Central memory CD4-positive, alpha-beta T cell (primary cell): ENCODE results near the gene PLTP.
"Not testable (repeated sequence)": the region's sequence is repeated elsewhere in the genome, so short reads cannot be mapped to it uniquely, and the experiment has no call there.

Experiments used
- DNase-seq: peaks from one replicate; pipeline ENCODE4 v3.0.0; 2022

Gene PLTP

DNA sequence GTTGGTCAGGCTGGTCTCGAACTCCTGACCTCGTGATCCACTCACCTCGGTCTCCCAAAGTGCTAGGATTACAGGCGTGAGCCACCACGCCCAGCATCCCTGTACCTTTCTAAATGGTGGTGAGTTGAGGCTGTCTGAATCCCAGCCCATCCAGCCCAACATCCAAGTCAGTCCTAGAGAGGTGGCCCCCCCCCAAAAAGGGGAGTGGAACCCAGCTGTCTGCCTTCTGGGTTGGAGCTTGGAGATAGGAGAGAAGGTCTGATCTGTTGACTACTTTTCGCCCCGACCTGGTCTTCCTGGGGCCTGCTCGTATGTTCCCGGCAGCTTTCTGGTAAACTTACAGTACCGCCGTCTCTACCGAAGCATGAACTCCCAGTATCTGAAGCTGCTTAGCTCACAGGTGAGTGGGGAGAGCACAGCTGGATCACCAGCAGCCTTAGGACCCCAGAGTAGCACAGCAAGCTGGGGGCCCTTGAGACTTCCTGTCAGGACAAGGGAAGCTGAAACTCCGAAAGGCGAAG is 15.3 kb downstream of the PLTP start:
- DNase-seq = no peak

DNA sequence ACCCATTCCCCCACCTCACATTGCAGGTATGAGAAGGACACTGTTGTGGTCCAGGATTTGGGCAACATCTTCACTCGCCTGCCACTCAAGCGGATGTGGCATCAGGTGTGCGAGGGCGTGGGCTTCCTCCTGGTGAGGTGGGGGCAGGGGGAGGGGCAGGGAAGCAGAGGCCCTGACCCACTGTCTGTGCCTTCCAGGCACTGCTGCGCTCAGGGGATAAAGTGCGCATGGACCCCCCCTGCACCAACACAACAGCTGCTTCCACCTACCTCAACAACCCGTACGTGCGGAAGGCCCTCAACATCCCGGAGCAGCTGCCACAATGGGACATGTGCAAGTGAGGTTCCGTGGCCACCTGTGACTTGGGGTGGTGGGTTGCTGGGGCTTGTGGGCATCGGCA is 17.2 kb downstream of the PLTP start:
- no peak for DNase-seq

DNA sequence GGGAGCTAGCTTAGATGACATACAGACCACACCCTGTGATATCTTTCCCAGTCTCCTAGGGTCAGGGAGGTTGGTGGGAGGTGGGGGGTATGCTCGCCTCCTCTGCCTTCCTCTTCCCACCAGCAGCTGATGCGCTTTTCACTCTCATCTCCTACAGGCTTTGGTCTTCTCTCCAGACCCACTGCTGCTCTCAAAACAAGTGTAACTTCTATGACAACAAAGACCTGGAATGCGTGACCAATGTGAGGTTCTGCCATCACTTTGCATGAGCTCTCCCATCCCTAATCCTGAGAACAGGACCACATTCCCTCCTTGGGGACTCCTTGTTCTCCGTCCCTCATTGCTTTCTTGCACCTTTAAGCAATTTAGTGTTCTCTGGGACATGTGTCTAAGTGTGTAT is 18.1 kb downstream of the PLTP start:
- no peak for DNase-seq

DNA sequence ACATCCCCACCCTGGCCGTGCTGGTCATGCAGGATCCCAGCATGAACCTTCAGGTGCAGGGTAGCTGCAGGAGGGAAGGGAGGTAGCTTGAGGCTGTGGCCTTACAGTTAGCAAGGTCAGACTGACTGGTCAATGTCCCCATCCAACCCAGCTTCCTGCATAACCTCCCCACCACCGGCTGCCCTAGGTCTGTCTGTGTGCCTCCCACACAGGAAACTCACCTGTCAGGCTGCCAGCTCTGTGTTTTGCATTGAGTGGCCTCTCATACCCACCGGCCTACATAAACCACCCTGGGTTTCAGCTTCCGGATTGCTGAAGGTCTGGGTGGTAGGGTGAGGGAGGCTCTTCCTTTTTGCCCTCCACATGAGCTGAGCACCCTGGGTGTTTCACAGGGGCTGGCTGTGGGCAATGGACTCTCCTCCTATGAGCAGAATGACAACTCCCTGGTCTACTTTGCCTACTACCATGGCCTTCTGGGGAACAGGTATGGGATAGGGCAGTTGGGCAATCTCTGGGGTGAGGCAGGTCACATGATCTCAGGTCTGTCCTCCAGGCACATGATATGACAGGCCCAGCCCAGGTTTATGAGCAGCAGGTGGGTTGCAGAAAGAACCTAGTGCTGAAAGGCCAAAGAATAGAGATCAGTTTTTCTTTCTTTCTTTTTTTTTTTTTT is 19.0 kb downstream of the PLTP start:
- DNase-seq = no peak

DNA sequence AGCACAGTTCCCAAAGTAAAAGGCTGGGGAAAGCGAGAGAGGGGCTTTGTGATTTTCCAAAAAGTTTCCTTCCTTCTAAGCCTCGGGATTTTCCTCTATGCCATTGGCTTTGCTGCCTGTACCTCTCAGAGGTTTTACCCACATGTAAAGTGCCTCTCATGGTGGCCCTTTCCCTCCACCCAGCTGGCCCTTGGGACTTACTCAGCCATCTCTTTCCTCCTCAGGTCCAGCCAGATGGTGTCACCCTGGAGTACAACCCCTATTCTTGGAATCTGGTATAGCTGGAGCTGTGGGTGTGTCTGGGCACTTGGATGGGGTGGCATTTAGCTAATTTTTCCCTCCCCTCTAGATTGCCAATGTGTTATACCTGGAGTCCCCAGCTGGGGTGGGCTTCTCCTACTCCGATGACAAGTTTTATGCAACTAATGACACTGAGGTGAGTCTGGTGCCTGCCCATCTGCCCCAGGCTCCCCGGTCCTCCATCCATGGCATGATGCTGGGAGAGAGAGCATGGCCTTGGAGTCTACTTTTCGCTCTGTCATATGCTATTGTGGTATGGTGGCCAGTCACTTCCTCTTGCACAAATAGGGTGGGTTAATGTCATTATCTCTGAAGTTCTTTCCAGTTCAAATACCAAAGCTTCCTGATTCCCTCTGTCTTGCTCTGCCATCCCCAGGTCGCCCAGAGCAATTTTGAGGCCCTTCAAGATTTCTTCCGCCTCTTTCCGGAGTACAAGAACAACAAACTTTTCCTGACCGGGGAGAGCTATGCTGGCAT is 19.7 kb downstream of the PLTP start:
- DNase-seq = no peak

DNA sequence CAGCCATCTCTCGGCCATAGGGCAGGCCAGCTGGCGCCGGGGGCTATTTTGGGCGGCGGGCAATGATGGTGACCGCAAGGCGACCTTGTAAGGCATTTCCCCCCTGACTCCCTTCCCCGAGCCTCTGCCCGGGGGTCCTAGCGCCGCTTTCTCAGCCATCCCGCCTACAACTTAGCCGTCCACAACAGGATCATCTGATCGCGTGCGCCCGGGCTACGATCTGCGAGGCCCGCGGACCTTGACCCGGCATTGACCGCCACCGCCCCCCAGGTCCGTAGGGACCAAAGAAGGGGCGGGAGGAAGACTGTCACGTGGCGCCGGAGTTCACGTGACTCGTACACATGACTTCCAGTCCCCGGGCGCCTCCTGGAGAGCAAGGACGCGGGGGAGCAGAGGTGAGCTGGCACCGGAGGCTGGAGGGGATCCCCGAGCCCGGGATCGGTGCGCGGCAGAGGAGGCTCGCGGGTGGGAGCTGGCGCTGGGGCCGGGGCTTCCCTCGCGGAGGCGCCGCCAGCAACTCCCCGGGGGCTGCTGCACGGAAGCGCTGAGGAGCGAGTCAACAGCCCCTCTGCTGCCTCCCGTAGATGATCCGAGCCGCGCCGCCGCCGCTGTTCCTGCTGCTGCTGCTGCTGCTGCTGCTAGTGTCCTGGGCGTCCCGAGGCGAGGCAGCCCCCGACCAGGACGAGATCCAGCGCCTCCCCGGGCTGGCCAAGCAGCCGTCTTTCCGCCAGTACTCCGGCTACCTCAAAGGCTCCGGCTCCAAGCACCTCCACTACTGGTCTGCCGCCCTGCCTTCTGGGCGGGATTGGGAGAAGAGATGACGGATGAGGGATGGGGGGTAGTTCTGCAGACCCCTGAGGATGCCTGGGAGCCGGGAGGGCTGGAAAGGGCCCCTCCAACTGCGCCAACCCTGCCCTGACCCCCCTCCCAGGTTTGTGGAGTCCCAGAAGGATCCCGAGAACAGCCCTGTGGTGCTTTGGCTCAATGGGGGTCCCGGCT is 20.7 kb downstream of the PLTP start, which contains the start of the genes CTSA and NEURL2:
Gene CTSA, plus strand, starts transcription at position 351 of the 999 bp plus-strand sequence. Its CDS starts 234 bp downstream, at position 585.
Gene NEURL2, minus strand, starts transcription at position 224 of the 999 bp plus-strand sequence. Its CDS starts 217 bp downstream, at position 7.
- DNase-seq = peak; percentile 81

DNA sequence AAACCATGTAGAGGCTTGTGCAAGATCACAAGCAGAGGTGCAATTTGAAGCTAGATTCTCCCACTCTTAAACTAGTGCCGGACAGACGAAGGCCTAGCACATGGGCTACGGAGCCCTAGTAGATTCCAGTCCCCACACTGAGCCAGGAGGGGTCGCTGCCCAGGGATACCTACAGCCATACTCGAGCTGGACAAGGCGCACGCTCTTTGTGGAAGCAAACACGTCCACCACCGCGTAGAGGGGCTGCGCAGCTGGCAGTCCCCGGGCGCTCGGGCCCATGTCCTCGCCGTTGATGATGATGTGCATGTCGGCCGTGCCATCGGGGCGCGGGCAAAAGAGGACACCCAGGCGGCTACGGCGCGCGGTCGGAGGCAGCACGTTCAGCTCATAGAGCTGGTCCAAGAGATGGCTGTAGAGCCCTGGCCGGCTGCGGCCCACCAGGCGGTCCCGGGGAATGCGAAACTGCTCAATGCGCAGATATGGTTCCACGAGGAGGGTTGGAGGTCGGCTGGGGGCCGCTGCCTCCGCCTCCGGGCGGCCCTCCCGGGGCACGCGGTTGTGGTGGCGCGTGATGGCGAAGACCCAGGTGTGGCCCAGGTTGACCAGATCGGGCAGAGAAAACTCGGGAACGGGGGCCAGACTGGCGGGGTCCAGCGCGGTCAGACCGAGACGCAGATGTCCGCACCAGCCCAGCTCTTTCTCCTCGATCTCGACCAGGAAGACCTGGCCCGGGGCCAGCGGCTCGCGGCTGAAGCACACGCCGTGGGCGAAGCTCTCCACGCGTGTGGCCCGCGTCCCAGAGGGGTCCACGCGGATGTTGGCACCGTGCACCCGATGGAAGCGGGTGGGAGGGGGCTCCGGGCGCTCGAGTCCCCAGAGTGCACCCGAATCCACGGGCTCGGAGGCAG is 21.6 kb downstream of the PLTP start:
- DNase-seq = peak; percentile 24

DNA sequence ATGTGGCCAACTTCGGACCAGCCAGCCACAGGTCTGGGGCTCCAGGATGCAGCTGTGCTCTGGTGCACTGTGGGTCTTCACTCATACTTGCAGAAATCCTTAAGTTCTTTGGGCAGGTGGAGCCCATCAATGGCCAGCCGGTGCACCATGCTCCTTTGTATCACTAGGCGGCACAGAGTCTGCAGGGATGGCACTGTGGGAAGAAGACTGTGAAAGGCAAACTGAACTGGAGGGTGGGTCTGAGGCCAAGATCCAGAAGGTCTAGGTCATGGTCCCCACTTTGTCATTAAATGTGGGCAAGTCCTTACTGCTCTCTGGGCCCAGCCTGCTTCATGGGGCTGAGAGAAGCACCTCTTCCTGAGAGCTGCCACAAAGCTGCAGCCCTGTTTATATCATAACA is 23.3 kb downstream of the PLTP start:
- no peak for DNase-seq

DNA sequence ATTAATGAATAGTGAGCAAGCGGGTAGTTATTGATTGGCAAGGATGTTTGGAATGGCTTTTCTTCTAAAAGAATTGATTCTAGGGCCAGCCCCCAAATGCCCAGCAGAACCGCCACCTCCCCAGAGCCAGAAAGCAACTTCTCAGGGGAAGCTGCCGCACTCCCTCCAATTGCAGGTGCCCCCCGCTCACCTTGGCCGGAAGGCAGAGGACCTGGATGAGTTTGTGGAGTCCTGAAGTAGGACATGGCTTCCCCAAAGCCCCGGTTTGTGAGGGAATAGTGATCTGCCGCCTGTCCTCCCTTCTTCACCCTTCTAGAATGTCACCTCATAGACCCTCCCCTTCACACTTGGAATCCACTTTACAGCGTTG is 24.6 kb downstream of the PLTP start, which contains the start of gene SPATA25:
Gene SPATA25, minus strand, starts transcription at position 277 of the 370 bp plus-strand sequence. Its CDS starts 32 bp downstream, at position 245.
- DNase-seq = no peak

DNA sequence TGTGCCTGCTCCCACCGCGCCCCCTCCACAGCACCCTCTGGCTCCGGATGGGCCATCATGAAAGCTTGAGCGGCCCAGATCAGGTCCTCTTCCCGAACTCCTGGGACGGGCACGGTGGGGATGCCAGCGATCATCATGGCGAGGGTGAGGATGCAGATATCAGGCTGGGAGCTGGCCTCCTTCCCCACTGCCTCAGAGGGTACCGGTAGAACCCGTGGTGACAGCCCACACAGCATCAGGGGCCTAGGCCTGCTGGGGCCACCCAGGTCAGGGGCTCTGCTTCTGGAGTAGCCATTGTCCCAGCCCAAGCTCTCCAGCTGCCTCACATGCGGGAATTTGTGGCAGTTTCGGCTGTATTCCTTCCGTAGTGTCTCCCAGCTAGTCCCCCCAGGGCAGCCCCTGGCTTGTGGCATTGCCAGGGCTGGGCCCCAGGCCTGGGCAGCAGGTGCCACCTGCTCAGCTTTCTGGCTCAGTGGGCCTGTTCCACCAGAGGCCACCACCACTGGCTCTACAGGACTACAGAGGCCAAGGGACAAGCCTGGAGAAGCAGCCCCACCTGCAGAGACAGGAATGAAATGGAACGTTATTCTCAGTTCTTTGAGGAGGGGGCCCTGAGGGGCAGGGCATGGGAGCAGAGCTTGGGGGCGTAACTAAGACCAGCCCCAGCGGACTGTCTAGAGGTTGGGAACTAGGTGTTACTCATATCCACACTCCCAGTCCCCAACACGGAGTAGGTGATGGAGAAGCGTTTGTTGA is 25.2 kb downstream of the PLTP start:
- DNase-seq = no peak

DNA sequence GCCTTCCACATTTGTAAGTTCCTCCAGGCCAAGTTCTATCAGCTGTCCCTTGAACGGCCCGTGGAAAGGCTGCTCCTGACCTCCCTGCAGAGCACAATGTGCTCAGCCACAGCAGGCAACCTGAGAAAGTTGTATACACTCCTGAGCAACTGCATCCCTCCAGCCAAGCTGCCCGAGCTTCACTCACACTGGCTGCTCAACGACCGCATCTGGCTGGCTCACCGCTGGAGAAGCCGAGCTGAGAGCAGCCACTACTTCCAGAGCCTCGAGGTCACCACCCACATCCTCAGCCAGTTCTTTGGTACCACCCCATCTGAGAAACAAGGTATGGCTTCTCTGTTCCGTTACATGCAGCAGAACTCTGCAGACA is 28.9 kb downstream of the PLTP start:
- no peak for DNase-seq

DNA sequence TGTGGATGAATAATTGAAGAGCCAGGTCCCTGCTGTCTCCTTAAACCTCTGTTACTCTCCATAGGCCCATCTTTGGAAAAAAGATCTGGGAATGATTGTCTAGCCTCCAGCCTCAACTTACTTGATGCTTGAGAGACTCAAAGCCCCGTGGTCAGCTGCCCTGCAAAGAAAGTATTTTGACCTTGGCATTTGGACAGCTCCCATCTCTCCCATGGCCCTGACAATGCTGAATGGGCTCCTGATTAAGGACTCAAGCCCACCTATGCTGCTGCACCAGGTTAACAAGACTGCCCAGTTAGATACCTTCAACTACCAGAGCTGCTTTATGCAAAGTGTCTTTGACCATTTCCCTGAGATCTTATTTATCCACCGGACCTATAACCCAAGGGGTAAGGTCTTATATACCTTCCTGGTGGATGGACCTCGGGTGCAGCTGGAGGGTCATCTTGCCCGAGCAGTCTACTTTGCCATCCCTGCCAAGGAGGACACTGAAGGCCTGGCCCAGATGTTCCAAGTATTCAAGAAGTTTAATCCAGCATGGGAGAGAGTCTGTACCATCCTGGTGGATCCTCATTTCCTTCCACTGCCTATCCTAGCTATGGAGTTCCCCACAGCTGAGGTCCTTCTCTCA is 29.4 kb downstream of the PLTP start:
- DNase-seq = no peak

DNA sequence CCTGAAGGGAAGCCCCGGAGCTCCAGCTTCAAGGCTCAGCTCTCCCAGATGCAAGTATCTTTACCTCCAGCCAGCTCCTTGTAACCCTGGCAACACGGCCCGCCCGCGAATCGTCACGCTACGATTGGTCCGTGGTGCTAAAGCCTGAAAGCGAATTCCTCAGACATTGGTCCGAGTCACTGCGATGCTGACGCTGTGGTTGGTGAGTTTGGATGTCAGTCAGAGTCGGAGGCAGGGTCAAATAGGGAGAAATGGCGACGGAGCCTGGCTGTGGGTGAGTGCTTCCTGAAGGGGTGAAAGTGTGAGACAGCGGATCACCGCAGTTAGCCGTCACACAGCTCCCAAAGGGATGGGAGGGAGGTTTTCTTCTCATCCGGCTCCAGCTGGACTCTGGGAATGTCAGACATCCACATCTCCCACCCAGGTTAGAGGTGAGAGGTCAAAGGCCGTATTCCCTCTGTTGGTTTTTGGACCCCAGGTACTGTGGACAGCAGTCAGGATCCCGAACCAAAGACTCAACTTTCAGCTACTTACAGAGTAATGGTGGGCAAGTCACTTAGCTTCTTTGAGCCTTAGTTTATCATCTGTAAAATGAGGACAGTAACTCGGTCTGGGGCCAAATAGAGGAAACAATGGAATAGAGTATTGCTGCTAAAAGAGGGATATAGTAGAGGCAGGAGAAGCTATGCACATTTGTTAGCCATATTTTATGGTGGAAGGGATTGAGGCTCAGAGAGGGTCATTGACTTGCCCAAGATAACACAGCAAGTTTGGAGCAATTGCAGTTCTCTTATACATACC is 30.8 kb downstream of the PLTP start, which contains the start of gene ZSWIM1:
Gene ZSWIM1, plus strand, starts transcription at position 240 of the 801 bp plus-strand sequence. CDS start 1,366 bp downstream, outside the sequence.
- peak; percentile 98 for DNase-seq

DNA sequence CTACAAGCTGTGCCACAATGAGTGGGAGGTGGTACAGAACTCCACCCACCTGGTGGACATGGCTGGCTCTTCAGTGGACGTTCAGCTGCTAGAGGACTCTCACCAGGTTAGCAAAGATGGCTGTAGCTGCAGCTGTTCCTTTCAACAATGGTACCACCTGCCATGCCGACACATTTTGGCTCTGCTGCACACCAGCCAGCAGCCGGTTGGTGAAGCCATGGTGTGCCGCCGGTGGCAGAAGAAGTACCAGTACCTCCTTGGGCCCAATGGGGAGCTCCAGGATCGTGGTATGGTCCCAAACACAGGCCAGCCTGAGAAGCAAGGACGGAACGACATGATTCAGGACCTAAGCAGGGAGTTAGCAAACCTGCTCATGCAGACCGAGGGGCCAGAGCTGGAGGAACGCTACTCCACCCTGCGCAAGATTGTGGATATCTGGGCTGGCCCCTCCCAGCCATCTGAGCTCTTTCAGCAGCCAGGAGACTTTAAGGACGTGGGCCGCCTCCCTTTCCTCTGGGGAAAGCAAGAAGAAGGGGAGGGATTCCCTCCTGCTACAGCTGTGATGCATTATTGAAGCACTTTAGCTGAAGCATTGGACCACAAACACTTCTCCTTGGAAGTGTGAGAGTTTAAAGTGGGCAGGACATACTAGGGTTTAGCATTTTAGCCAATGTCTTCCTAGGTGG is 33.7 kb downstream of the PLTP start:
- DNase-seq = no peak

DNA sequence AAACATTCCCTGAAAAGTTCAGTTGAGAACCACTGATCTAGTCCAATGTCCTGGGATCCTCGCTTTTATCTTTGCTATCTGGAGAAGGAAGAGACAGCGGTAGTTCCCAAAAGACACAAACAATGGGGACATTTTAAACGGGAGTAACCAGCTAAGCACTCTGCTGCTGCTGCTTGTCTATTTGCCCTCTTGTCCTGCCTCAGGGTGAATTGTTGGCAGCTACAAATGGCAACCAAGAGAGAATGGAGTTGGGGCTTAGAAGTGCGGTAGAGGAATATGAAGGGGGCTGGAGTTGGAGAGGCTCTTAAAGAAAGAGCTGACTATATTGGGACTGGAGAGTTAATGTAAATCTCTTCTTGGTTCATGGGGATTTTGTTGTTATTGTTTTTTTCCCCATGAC is 37.4 kb downstream of the PLTP start:
- DNase-seq = no peak

DNA sequence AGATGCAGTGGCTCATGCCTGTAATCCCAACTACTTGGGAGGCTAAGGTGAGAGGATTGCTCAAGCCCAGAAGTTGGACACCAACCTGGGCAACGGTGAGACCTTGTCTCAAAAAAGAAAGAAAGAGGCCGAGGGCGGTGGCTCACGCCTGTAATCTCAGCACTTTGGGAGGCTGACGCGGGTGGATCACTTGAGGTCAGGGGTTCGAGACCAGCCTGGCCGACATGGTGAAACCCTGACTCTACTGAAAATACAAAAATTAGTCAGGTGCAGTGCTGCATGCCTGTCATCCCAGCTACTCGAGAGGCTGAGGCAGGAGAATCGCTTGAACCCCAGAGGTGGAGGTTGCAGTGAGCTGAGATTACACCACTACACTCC is 37.9 kb downstream of the PLTP start:
- not testable (repeated sequence) for DNase-seq

DNA sequence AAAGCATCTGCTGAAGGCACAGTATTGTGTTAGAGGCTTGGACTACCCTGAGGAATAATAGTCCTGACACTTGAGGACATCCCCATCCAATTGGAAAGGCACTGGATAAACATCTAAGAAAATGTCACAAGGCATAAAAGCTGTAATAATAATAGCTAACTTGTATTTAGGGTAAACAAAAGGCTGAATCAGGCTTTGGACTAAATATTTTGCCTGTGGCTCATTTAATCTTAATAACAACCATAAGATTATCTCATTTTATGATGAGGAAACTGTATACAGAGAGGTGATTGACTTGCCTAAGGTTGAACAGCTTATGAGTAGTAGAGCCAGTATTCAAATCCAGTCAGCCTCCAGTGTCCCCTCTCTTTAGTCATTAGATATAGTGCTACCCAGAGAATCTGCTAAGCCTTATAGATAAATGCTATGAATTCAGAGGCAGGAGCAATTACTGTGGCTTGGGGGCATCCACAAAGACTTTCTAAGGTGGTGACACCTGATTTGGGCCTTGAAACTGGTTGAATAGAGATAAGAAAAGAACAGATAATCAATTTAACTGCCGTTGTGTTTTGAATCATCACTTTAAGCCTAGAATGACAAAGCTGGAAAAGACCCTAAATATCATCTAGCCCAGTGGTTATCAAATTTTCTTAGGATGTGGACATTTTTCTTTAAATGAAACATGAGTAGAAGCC is 38.4 kb downstream of the PLTP start:
- no peak for DNase-seq

DNA sequence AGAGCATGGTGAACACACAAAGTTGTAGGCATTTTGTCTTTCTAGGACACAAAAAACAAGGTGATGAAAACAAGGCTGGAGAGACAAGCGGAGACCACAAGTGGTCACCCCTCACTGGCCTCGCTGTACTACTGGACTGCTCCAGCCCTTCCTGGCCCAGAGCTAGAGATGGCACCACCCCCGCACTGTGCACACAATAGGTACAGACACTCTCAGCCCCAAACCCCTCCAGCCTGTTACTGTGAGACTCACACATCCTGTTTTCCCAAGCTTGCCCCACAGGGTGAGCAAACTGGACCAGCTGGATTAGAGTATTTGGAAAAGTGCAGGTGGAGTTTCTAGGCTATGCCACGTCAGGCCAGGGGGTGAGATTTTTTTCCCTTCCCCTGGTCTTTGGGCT is 39.3 kb downstream of the PLTP start:
- no peak for DNase-seq
